H1 (cell line): Measurements from ENCODE around the gene PKD2L2. TPM values are rescaled to one million over a fixed set of nuclear protein-coding genes. Genes with fewer than 3 reads are reported as not detected.

ENCODE experiments used
- CTCF ChIA-PET: fragments of 300-600 bp; sonication (Branson Sonifier 250); formaldehyde crosslinking; loops from one replicate; lab custom pipeline; 2021; ENCODE audit not compliant: partially characterized antibody; lab: Charles Lee
- POLR2A ChIA-PET: fragments of 300-600 bp; sonication (Branson Sonifier 250); formaldehyde crosslinking; loops from one replicate; lab custom pipeline; 2021; ENCODE audit warnings: inconsistent platforms; ENCODE audit not compliant: partially characterized antibody; lab: Charles Lee
- DNase-seq, 2 experiments: peaks; one replicate each; pipeline versions ENCODE4 v3.0.0 to v3.0.0-alpha.2; 2010 to 2022; ENCODE audit warnings: low spot score in 2 of 2, low read depth in 1 of 2, mixed read lengths in 1 of 2
- FAIRE-seq: peaks from 2 replicates; lab custom pipeline; 2011; peaks lifted over from hg19 to GRCh38; lab: Jason Lieb, UNC
- H2AFZ ChIP-seq: 2 replicates; pipeline ENCODE4 v1.8.1; 2012; ENCODE audit warnings: low read length, inconsistent platforms
- H2AK5ac ChIP-seq: 2 replicates; pipeline ENCODE4 v1.6.1; 2013; ENCODE audit warnings: low read depth, low read length
- H2BK120ac ChIP-seq: replicated peaks from 2 replicates; pipeline ENCODE3; 2013; ENCODE audit warnings: low read depth, low read length, inconsistent platforms
- H2BK12ac ChIP-seq: 2 replicates; pipeline ENCODE4 v1.6.1; 2013; ENCODE audit warnings: low read depth, low read length
- H2BK15ac ChIP-seq: 2 replicates; pipeline ENCODE4 v1.6.1; 2013; ENCODE audit warnings: low read length
- H2BK20ac ChIP-seq: 2 replicates; pipeline ENCODE4 v1.6.1; 2013; ENCODE audit warnings: low read length
- H2BK5ac ChIP-seq: 2 replicates; pipeline ENCODE4 v1.6.1; 2013; ENCODE audit warnings: low read depth, low read length
- H3K14ac ChIP-seq: 2 replicates; pipeline ENCODE4 v1.6.1; 2013; ENCODE audit warnings: inconsistent platforms; ENCODE audit not compliant: insufficient read length
- H3K18ac ChIP-seq: 2 replicates; pipeline ENCODE4 v1.6.1; 2013; ENCODE audit warnings: low read length; ENCODE audit errors: extremely low read depth
- H3K23ac ChIP-seq: 2 replicates; pipeline ENCODE4 v1.6.1; 2013; ENCODE audit warnings: inconsistent platforms; ENCODE audit not compliant: insufficient read length
- H3K23me2 ChIP-seq: 2 replicates; pipeline ENCODE4 v1.6.1; 2013; ENCODE audit warnings: low read depth, low read length
- H3K27ac ChIP-seq: 2 replicates; pipeline ENCODE4 v1.6.1; 2011; ENCODE audit warnings: low read depth, low read length, inconsistent platforms
- H3K27me3 ChIP-seq, 4 experiments: replicated peaks in 1 of 4; 1 replicate in 1 of 4; 2 replicates in 3 of 4; pipeline versions ENCODE4 v1.6.1 to v1.8.1; 2011 to 2013; ENCODE audit warnings: low read length in 3 of 4, mild to moderate bottlenecking in 3 of 4, inconsistent platforms in 2 of 4, mixed read lengths in 2 of 4, moderate library complexity in 1 of 4; ENCODE audit not compliant: control insufficient read depth in 3 of 4, insufficient read depth in 3 of 4; ENCODE audit errors: extremely low read depth in 1 of 4
- H3K36me3 ChIP-seq, 4 experiments: 2 replicates each; pipeline versions ENCODE4 v1.6.1 to v1.8.1; 2011 to 2013; ENCODE audit warnings: mild to moderate bottlenecking in 4 of 4, low read length in 3 of 4, moderate library complexity in 2 of 4, control low read depth in 1 of 4, inconsistent platforms in 1 of 4; ENCODE audit not compliant: insufficient read depth in 4 of 4, control insufficient read depth in 2 of 4
- H3K4ac ChIP-seq: replicated peaks from 2 replicates; pipeline ENCODE3; 2013; ENCODE audit warnings: low read length, low read depth, mixed read lengths, inconsistent platforms; ENCODE audit not compliant: insufficient read length
- H3K4me1 ChIP-seq, 4 experiments: replicated peaks in 1 of 4; 1 replicate in 1 of 4; 2 replicates in 3 of 4; pipeline versions ENCODE4 v1.6.1 to v1.8.1; 2011 to 2013; ENCODE audit warnings: low read length in 3 of 4, inconsistent platforms in 2 of 4, mixed read lengths in 1 of 4; ENCODE audit not compliant: insufficient read depth in 4 of 4, control insufficient read depth in 3 of 4
- H3K4me2 ChIP-seq, 2 experiments: 2 replicates each; pipeline versions ENCODE4 v1.6.1 to v1.8.1; 2011 to 2013; ENCODE audit warnings: low read depth in 2 of 2, low read length in 2 of 2, control low read depth in 1 of 2, inconsistent platforms in 1 of 2, mild to moderate bottlenecking in 1 of 2; ENCODE audit not compliant: insufficient read depth in 1 of 2
- H3K4me3 ChIP-seq, 4 experiments: fragments of 200-600, 300-600 bp in 1 of 4; sonication (generic), shearing (Covaris generic), sonication (Bioruptor Twin) in 1 of 4; 2 replicates each; pipeline versions ENCODE4 v1.5.1 to v1.8.1; 2011 to 2016; ENCODE audit warnings: low read length in 4 of 4, low read depth in 3 of 4, control low read depth in 2 of 4, inconsistent platforms in 2 of 4, mild to moderate bottlenecking in 2 of 4, mixed read lengths in 1 of 4, moderate library complexity in 1 of 4; ENCODE audit not compliant: insufficient read depth in 2 of 4; ENCODE audit errors: extremely low read depth in 1 of 4
- H3K56ac ChIP-seq: replicated peaks from 2 replicates; pipeline ENCODE3; 2013; ENCODE audit warnings: low read depth, mild to moderate bottlenecking, mixed read lengths, low read length, inconsistent platforms; ENCODE audit not compliant: insufficient read length
- H3K79me1 ChIP-seq: 2 replicates; pipeline ENCODE4 v1.6.1; 2013; ENCODE audit warnings: low read depth, low read length, control low read depth
- H3K79me2 ChIP-seq, 2 experiments: 2 replicates each; pipeline versions ENCODE4 v1.6.1 to v1.8.1; 2012 to 2013; ENCODE audit warnings: low read length in 2 of 2, mild to moderate bottlenecking in 2 of 2, inconsistent platforms in 1 of 2; ENCODE audit not compliant: insufficient read depth in 2 of 2, control insufficient read depth in 1 of 2
- H3K9ac ChIP-seq, 4 experiments: replicated peaks in 1 of 4; 1 replicate in 1 of 4; 2 replicates in 3 of 4; pipeline versions ENCODE4 v1.6.1 to v1.8.1; 2011 to 2013; ENCODE audit warnings: low read depth in 3 of 4, low read length in 3 of 4, control low read depth in 2 of 4, mild to moderate bottlenecking in 2 of 4, moderate library complexity in 2 of 4, inconsistent platforms in 1 of 4; ENCODE audit errors: extremely low read depth in 1 of 4
- H3K9me3 ChIP-seq, 2 experiments: 2 replicates each; pipeline versions ENCODE4 v1.6.1 to v1.8.1; 2012 to 2013; ENCODE audit warnings: mild to moderate bottlenecking in 2 of 2, moderate library complexity in 2 of 2, control low read depth in 1 of 2, inconsistent platforms in 1 of 2, low read depth in 1 of 2, low read length in 1 of 2, mixed read lengths in 1 of 2; ENCODE audit not compliant: insufficient read depth in 2 of 2
- H4K20me1 ChIP-seq, 2 experiments: replicated peaks in 1 of 2; 2 replicates each; pipeline versions ENCODE3 to v1.8.1; 2011 to 2013; ENCODE audit warnings: inconsistent platforms in 2 of 2, low read length in 2 of 2, mild to moderate bottlenecking in 1 of 2; ENCODE audit not compliant: insufficient read depth in 2 of 2, control insufficient read depth in 1 of 2
- H4K5ac ChIP-seq: 2 replicates; pipeline ENCODE4 v1.6.1; 2013; ENCODE audit warnings: low read length, low read depth, mixed read lengths, inconsistent platforms; ENCODE audit not compliant: insufficient read length
- H4K8ac ChIP-seq: 2 replicates; pipeline ENCODE4 v1.8.0; 2013; ENCODE audit warnings: mild to moderate bottlenecking, moderate library complexity, low read length, inconsistent platforms; ENCODE audit not compliant: insufficient read depth; ENCODE audit errors: extremely low read depth
- H4K91ac ChIP-seq: replicated peaks from 2 replicates; pipeline ENCODE3; 2013; ENCODE audit warnings: low read length, mixed read lengths, inconsistent platforms; ENCODE audit not compliant: insufficient read length
- BCL11A ChIP-seq, 2 experiments: IDR thresholded peaks; one replicate each; pipeline ENCODE4 v1.6.1; 2011; ENCODE audit warnings: low read depth in 2 of 2, low read length in 2 of 2, mild to moderate bottlenecking in 2 of 2
- CEBPB ChIP-seq: IDR thresholded peaks from 2 replicates; pipeline ENCODE4 v1.6.1; 2012; ENCODE audit warnings: low read depth, low read length
- CHD1 ChIP-seq: IDR thresholded peaks from 2 replicates; pipeline ENCODE4 v1.6.1; 2012; ENCODE audit warnings: low read depth, low read length, improper control_type of control experiment
- EP300 ChIP-seq, 2 experiments: IDR thresholded peaks; 1 replicate in 1 of 2; 2 replicates in 1 of 2; pipeline ENCODE4 v1.6.1; 2011 to 2012; ENCODE audit warnings: low read depth in 2 of 2, low read length in 2 of 2, mild to moderate bottlenecking in 2 of 2, borderline replicate concordance in 1 of 2, inconsistent platforms in 1 of 2, moderate library complexity in 1 of 2
- GABPA ChIP-seq: IDR thresholded peaks from 2 replicates; pipeline ENCODE4 v1.6.1; 2011; ENCODE audit warnings: mild to moderate bottlenecking, low read length, moderate library complexity, borderline replicate concordance; ENCODE audit not compliant: insufficient read depth
- POLR2A ChIP-seq, 2 experiments: IDR thresholded peaks; 1 replicate in 1 of 2; 2 replicates in 1 of 2; pipeline ENCODE4 v1.6.1; 2011; ENCODE audit warnings: low read depth in 2 of 2, low read length in 2 of 2, mild to moderate bottlenecking in 2 of 2; ENCODE audit errors: control extremely low read depth in 1 of 2
- RXRA ChIP-seq: IDR thresholded peaks from 2 replicates; pipeline ENCODE4 v1.6.1; 2011; ENCODE audit warnings: low read depth, mild to moderate bottlenecking, low read length, moderate library complexity; ENCODE audit not compliant: insufficient read depth
- SP4 ChIP-seq: IDR thresholded peaks from 2 replicates; pipeline ENCODE4 v1.6.1; 2012; ENCODE audit warnings: low read length, inconsistent platforms
- WGBS, 2 experiments: shearing (Covaris generic) in 1 of 2; methylation state at CpG; one replicate each; pipeline versions ENCODE4 v1.1.6 to v1.1.7; 2013 to 2015; ENCODE audit warnings: low lambda C conversion rate in 2 of 2, mixed read lengths in 2 of 2, inconsistent platforms in 1 of 2, low coverage in 1 of 2, missing lambda C conversion rate in 1 of 2; ENCODE audit not compliant: insufficient replicate concordance in 2 of 2, insufficient coverage in 1 of 2, insufficient read length in 1 of 2; ENCODE audit errors: extremely low coverage in 1 of 2, missing lambda C conversion rate in 1 of 2; 5-methylcytosine and 5-hydroxymethylcytosine counted together
- polyA plus RNA-seq, 7 experiments: library from polyadenylated mRNA; depleted of rRNA in 3 of 7; stranded (reverse) in 5 of 7; unstranded in 2 of 7; fragments of >200 nt in 5 of 7; fragments of 200-250 nt in 2 of 7; gene quantifications; 1 replicate in 5 of 7; 2 replicates in 1 of 7; 4 replicates in 1 of 7; pipeline versions ENCODE4 v1.2.1 to v1.2.3, GENCODE V29; 2011 to 2013; ENCODE audit warnings: missing spikeins in 2 of 7, mixed read lengths in 2 of 7
- total RNA-seq: library from RNA; stranded (reverse); fragmentation: NEBNext Ultra II Directional; extraction: Animal tissue kit (Norgen Biotek cat#: 25700); gene quantifications from 2 replicates; pipeline ENCODE4 v1.2.1, GENCODE V29; 2021

The PKD2L2 gene
- total and polyA plus RNA-seq, 2 of the 8 experiments (the other 6 are each of a cell fraction or from before 2014, with no cell fraction given) = not detected

DNA sequence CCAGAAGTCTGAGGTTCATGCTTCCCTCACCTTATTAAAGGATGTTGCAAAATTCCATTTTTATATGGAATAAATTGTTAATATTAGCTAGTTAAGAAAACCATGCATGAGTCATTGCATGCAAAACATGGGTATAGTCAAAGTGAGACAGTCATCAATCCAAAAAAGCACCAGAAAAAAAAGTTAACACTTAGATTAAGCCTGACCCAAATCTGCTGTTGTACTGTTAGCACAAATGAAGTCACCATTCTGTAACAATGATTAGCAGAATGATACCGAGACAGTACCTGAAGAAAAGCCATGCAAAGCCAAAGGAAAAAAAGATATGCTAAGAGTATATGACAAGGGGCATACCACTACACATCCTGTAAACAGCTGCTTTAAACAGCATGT, 49.5 kb downstream of the PKD2L2 start:
- ChIA-PET CTCF (interaction anchor here (1.6 kb wide), 1 partner anchor 159 kb away, joined by 4 read pairs; no protein-coding TSS in a partner anchor), POLR2A (no interaction called here)
- H3K4me3 ChIP-seq = no peak overlapping the region
- H3K14ac ChIP-seq = no peak overlapping the region
- H2BK12ac ChIP-seq = no peak overlapping the region
- H3K36me3 ChIP-seq = peaks cover 17 to 57% (median 38%) of the 10 kb centered on the region in 4 experiments
- no peak overlapping the region for H3K4ac ChIP-seq
- no peak overlapping the region for H3K4me2 ChIP-seq
- H3K9me3 ChIP-seq = no peaks in the 10 kb centered on the region
- no peak overlapping the region for H2AFZ ChIP-seq
- no peak overlapping the region for H2BK5ac ChIP-seq
- H3K23ac ChIP-seq = no peak overlapping the region
- FAIRE-seq (no peak), DNase-seq (no peak)
- H4K91ac ChIP-seq = no peak overlapping the region
- no peaks in the 10 kb centered on the region for H3K79me1 ChIP-seq
- no peak overlapping the region for H3K9ac ChIP-seq
- no peak overlapping the region for H4K5ac ChIP-seq
- no peak overlapping the region for H3K18ac ChIP-seq
- peaks cover 0 to 2% of the 10 kb centered on the region in 2 experiments for H4K20me1 ChIP-seq
- H3K27me3 ChIP-seq = no peaks in the 10 kb centered on the region
- no peak overlapping the region for H2AK5ac ChIP-seq
- H3K4me1 ChIP-seq = no peaks in the 10 kb centered on the region
- no peak overlapping the region for H4K8ac ChIP-seq
- no peak overlapping the region for H2BK20ac ChIP-seq
- H3K79me2 ChIP-seq = no peaks in the 10 kb centered on the region
- no peaks in the 10 kb centered on the region for H3K23me2 ChIP-seq
- H3K56ac ChIP-seq = no peak overlapping the region
- no peak overlapping the region for H3K27ac ChIP-seq
- no peak overlapping the region for H2BK120ac ChIP-seq
- no peak overlapping the region for H2BK15ac ChIP-seq
- WGBS, 2 experiments = 90% methylated on average over 1 of the region's 1 CpG; no CpG with 5 or more reads in 1 of the 2 experiments
- TF ChIP-seq CHD1 (no peak), POLR2A (IDR thresholded peaks at IDR 0.05; ENCODE audit: control extremely low read depth in 1 of 2, low read depth in 2 of 2, low read length in 2 of 2) (no peak), SP4 (no peak), RXRA (no peak), CEBPB (no peak), GABPA (no peak), BCL11A (IDR thresholded peaks at IDR 0.05; ENCODE audit: low read depth in 2 of 2, low read length in 2 of 2) (no peak), EP300 (IDR thresholded peaks at IDR 0.05; ENCODE audit: borderline replicate concordance in 1 of 2, low read depth in 2 of 2, low read length in 2 of 2) (no peak)
